Renal cortex interstitium (tissue), 11 donors: Measurements from ENCODE around the gene TMEM214. TPM values are rescaled to one million over a fixed set of nuclear protein-coding genes. Genes with fewer than 3 reads are reported as not detected.
"Not testable (repeated sequence)": the region's sequence is repeated elsewhere in the genome, so short reads cannot be mapped to it uniquely, and the experiment has no call there.

ENCODE experiments used
- DNase-seq, 11 donors: peaks; one replicate each; pipeline ENCODE4 v3.0.0-alpha.2; 2013; ENCODE audit warnings: low read depth in 9 of 11, low spot score in 4 of 11; ENCODE audit errors: extremely low read depth in 1 of 11
- polyA plus RNA-seq, 3 donors: library from polyadenylated mRNA; unstranded; fragments of 120-200 nt; gene quantifications; one replicate each; pipeline ENCODE4 v1.2.1, GENCODE V29; 2013; ENCODE audit not compliant: insufficient read length in 3 of 3

Gene TMEM214
- polyA plus RNA-seq, 3 donors = 55.8 to 71.9 (median 63.6) TPM

DNA sequence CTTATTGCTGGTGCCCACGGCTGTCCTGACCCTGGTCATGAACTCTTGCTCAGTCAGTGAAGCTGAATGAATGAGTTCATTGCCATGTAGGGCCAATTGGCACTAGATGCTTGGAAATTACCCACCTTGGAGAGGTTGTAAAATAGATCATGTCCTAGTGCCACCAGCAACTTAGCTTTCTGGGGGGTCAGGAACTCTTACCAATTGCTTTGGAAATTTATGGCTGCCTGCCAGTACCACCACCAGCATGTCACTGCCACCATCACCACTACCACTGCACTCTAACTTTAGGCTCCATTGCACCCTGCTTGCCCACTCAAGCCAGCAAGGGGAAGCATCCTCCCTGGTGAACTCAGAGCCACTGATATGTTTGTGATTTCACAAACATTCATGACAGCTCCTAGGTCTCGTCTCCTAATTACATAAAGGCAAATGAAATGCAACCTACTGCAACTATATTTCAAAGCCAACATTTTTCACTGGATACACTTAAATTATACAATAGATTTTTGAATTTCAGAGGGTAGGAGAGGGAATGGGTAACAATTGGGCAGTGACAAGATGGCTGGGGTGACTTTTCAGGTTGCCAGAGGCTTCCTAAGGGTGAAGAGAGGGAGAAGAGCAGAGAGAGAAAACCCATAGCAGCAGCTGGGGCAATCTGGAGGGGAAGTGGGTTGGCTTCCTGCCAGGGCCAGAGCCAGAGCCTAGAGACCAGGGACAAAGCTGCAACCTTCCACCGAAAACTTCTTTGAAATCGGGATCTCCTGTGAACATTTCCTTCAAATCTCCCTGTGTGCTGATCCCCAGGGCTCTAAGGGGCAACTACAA is 42.2 kb downstream of the TMEM214 start:
- no peak for DNase-seq

DNA sequence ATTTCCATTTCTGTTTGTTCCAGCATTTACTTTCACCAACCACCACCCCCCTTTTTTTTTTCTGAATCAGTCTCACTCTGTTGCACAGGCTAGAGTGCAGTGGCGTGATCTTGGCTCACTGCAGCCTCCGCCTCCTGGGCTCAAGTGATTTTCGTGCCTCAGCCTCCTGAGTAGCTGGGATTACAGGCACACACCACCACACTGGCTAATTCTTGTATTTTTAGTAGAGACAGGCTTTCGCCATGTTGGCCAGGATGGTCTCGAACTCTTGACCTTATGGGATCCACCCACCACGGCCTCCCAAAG is 42.8 kb downstream of the TMEM214 start:
- DNase-seq = not testable (repeated sequence)

DNA sequence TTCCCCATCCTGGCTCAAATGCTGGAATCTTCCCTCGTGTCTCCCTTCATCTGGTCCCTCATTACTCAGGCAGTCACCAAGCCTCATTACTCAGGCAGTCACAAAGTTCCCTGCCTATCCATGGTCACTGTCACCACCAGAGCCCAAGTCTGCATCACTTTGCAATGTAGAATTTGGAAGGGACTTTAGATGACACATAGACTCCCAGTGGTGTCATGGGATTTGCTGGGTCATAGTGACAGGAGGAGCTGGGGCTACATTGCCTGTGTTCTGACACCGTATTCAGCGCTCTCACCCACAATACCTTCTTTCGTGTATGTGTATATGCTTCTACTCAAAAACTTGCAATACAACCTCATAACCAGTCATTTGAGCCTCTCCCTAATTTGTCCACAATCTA is 43.6 kb downstream of the TMEM214 start:
- no peak for DNase-seq

DNA sequence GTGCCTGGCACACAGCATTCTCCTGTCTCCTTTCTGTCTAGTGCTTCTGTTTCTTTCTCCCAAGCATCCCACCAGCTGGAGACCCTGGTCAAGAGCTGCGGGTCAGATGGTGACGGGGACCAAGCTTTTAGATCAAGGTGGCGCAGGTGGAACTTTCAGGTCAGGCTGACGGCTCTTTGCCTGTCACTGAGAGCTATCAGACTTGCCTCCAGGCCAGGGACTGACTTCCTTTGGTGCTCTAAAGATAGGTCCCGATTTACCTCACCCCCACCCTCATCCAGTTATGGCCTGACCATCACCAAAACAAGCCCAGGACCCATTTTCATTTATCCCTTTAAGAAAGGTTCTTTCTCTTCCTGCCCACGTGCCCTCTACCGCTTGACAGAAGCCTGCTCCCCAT is 44.5 kb downstream of the TMEM214 start:
- DNase-seq = no peak

DNA sequence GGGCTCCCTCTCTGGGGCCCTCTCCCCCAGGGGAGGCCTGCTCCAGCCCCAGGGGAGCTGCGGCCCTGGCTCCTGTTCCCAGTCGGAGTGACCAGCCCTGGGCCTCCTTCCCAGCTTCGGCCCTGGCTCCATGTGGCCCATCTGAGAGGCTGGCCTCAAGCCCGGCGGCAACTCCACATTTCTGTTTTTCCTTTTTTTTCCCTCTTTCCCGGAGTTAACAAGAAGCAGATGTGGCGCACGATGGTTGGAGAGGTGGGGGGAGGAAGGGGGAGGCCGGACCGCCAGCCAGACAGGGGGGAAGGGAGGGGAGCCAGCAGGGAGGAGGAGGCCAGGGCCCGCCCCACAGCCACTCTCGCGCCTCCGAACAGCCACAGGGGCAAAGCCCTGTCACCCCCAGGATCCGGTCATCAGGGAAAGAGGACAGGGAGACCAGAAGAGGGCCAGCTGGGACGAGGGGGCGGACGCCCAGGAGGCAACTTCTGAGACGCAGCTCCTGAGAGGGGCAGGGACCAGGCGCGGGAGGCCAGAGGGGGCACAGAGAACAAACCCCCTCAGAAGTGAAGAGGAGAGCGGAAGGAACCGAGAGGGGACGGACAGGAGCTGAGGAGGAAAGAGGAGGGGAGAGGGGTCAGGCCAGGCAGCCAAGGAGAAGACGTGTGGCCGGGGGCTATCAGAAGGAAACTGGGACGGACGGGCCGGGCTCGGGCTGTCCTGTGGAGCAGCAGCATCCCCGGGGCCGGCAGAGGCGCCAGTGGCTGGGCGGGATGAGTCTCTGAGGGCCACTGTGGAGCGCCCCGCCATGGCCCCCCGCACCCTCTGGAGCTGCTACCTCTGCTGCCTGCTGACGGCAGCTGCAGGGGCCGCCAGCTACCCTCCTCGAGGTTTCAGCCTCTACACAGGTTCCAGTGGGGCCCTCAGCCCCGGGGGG is 45.8 kb downstream of the TMEM214 start, which contains the start of gene EMILIN1:
EMILIN1 (plus strand) TSS at position 349 of the 928 bp plus-strand sequence; CDS start at position 800, 451 bp downstream.
- peak in 9 of 11 donors; percentile 61 to 84 (median 83) for DNase-seq

DNA sequence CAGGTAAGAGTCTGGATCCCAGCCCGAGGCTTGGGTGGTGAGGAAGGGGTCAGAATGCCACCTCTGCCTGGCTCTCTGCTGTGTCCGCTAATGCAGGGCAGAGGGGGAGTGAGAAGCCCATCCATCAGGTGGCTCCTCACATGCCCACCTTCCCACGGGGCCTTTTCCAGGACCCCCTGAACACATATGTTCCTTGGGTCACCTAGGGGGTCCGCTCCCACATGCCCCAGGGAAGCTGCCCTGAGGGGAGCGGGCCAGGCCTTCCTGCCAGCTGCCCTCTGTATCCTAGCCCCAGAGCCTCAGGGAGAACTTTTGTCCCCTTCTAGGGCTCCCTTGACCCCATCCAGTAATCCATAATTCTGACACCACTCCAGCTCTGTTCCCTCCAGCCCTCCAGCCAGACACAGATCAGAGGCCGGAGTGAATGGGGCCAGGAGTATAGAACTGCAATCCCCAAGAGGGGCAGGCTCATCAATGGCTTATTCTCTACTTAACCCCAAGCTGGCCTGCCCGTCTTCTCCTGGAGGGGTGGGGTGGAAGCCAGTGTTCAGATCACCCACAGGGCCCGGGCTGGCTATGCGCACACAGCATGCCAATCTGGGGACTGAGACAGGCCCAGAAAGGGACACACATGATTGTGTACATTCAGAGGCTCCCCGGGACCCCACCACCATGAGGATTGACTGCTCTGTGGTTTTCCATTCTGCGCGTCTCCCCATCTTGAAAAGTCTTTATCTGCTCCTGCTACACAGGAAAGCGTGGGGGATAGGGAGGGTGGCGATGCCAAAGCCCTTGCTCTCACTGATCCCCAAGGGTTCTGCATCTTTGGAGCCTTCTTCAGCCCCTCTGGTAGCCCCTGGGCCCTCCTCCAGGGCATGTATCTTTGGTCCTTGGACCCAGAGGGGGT is 46.7 kb downstream of the TMEM214 start:
- no peak for DNase-seq

DNA sequence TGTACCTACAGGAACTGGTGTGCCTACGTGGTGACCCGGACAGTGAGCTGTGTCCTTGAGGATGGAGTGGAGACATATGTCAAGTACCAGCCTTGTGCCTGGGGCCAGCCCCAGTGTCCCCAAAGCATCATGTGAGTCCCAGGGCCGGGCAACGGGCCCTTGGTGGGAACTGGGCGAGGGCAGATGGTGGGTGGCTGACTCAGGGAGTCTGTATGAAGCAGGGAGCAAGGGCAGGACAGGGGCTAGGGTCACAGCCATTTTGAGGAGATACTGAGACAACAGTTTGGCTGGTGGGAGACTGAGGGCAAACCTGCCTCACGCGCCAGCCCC is 47.3 kb downstream of the TMEM214 start:
- DNase-seq = no peak

DNA sequence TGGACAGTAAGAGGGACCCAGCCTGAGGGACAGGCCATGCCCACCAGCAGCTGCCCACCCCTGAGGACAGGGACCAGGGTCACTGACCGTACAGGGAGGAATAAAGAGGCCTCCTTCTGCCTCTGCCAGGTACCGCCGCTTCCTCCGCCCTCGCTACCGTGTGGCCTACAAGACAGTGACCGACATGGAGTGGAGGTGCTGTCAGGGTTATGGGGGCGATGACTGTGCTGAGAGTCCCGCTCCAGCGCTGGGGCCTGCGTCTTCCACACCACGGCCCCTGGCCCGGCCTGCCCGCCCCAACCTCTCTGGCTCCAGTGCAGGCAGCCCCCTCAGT is 47.8 kb downstream of the TMEM214 start:
- no peak for DNase-seq

DNA sequence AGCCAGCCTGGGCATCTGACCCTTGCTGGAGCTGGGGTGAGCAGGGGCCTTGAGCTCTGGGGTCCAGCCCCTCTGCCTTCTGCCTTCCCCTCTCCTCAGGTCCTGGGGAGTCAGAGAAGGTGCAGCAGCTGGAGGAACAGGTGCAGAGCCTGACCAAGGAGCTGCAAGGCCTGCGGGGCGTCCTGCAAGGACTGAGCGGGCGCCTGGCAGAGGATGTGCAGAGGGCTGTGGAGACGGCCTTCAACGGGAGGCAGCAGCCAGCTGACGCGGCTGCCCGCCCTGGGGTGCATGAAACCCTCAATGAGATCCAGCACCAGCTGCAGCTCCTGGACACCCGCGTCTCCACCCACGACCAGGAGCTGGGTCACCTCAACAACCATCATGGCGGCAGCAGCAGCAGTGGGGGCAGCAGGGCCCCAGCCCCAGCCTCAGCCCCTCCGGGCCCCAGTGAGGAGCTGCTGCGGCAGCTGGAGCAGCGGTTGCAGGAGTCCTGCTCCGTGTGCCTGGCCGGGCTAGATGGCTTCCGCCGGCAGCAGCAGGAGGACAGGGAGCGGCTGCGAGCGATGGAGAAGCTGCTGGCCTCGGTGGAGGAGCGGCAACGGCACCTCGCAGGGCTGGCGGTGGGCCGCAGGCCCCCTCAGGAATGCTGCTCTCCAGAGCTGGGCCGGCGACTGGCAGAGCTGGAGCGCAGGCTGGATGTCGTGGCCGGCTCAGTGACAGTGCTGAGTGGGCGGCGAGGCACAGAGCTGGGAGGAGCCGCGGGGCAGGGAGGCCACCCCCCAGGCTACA is 49.4 kb downstream of the TMEM214 start:
- DNase-seq = no peak

DNA sequence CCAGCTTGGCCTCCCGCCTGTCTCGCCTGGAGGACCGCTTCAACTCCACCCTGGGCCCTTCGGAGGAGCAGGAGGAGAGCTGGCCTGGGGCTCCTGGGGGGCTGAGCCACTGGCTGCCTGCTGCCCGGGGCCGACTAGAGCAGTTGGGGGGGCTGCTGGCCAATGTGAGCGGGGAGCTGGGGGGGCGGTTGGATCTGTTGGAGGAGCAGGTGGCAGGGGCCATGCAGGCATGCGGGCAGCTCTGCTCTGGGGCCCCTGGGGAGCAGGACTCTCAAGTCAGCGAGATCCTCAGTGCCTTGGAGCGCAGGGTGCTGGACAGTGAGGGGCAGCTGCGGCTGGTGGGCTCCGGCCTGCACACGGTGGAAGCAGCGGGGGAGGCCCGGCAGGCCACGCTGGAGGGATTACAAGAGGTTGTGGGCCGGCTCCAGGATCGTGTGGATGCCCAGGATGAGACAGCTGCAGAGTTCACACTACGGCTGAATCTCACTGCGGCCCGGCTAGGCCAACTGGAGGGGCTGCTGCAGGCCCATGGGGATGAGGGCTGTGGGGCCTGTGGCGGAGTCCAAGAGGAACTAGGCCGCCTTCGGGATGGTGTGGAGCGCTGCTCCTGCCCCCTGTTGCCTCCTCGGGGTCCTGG is 50.1 kb downstream of the TMEM214 start:
- no peak for DNase-seq

DNA sequence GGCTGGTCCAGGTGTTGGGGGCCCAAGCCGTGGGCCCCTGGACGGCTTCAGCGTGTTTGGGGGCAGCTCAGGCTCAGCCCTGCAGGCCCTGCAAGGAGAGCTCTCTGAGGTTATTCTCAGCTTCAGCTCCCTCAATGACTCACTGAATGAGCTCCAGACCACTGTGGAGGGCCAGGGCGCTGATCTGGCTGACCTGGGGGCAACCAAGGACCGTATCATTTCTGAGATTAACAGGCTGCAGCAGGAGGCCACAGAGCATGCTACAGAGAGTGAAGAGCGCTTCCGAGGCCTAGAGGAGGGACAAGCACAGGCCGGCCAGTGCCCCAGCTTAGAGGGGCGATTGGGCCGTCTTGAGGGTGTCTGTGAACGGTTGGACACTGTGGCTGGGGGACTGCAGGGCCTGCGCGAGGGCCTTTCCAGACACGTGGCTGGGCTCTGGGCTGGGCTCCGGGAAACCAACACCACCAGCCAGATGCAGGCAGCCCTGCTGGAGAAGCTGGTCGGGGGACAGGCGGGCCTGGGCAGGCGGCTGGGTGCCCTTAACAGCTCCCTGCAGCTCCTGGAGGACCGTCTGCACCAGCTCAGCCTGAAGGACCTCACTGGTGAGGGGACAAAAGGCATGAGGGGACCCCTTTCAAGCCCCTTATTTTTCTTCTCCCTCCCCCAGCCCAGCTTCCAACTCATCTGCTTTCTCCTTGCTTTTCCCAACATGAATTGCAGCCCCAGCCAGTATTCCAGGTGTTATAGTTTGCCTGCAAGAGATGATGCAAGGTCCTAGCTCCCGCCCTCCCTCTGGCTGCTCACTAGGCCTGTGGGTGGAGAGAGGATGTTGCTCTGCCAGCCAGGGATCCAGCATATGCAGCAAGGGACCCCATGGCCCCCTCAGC is 50.9 kb downstream of the TMEM214 start:
- no peak for DNase-seq

DNA sequence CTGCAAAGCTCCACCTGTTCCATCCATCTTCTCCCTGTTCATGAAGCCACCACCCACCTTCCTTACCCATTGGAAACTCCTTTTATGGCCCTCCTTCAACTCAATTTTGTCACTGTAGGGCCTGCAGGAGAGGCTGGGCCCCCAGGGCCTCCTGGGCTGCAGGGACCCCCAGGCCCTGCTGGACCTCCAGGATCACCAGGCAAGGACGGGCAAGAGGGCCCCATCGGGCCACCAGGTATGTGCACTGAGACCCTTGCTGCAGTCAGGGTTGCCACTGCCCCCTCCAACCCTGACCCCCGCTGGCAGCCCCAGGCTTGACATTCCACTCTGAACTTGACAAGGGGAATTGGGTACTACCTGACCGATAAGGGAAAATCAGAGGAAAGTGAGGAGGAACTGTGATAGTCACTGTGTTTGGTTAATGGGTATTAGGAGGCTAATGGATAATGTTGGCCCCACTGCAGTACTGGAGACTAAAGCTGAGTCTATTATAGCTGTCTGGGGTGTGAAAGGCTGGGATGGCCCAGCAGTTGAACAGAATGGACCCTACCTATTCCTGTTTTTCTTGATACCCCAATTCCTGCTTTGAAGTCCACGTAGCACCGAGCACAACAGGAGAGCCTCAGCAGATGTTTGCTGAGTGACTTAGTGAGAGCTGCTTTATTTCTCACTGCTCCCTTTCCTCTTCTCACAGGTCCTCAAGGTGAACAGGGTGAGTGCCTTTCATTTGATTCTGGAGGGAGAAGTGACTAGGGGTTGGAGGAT is 51.7 kb downstream of the TMEM214 start:
- no peak for DNase-seq

DNA sequence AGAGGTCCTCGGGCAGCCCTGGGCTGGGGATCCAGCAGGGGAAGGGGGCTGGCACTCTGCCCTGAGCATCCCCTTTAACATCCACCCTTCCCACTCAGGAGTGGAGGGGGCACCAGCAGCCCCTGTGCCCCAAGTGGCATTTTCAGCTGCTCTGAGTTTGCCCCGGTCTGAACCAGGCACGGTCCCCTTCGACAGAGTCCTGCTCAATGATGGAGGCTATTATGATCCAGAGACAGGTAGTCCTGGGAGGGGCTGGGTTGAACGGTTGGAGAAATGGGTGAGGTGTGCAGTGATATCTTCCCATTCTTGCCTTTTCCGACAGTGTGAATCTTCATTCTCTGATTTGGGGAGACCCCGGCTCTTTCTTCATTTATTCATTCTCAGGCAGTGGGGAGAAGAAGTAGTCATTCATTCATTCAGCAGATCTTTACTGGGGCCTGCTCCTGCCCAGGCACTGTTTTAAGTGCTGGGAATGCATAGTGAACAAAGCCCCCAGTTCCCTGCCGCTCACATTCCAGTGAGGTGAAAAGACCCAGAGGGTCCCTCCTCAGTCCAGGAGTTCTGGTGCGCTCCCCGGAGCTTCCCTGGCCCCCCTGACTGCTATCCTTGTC is 52.4 kb downstream of the TMEM214 start:
- no peak for DNase-seq

DNA sequence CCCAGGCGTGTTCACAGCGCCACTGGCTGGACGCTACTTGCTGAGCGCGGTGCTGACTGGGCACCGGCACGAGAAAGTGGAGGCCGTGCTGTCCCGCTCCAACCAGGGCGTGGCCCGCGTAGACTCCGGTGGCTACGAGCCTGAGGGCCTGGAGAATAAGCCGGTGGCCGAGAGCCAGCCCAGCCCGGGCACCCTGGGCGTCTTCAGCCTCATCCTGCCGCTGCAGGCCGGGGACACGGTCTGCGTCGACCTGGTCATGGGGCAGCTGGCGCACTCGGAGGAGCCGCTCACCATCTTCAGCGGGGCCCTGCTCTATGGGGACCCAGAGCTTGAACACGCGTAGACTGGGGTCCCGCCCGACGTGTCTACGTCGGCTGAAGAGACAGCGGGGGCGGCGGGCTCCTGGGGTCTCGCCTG is 52.9 kb downstream of the TMEM214 start:
- DNase-seq = no peak

DNA sequence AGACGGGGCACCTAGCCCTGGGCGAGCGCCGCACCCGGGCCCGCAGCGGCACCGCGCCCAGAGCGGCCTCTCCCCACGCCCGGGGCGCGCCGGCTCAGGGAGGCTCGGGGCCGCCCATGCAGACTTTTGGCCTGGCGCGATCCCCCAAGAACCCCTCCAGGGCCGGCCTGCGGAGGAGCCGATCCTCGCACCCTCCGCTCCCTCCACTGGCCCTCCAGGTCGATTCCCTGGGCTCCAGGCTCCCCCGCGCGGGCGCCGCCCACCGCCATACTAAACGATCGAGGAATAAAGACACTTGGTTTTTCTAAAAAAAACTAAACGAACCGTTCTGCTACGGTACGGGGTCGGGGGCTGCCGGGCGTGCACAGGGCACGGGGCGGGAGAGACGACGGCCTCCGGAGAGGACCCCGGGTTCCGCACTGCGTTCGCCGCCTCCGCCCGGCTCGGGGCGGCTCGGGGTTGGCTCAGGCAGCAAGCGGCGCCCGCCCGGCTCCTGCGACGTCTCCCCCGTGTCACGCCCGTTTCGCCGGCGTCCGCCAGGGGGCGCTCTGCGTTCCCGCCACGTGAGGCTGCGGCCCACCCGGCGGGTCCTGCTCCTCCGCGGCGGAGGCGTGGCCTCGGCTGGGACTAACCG is 53.4 kb downstream of the TMEM214 start:
- peak; percentile 80 to 97 (median 92) for DNase-seq
